OCI-LY3 (cell line): Measurements from ENCODE around the gene CSTPP1.

ENCODE experiments used
- H2AFZ ChIP-seq: fragments of 200-600, 300-600 bp; shearing (Covaris generic); 2 replicates; pipeline ENCODE4 v1.6.0; 2014; ENCODE audit warnings: antibody characterized with exemption, low read depth, low read length
- H3K27ac ChIP-seq: fragments of 200-600, 300-600 bp; sonication (generic); 2 replicates; pipeline ENCODE4 v1.5.1; 2014; ENCODE audit warnings: mild to moderate bottlenecking, low read length, moderate library complexity, mixed read lengths
- H3K27me3 ChIP-seq: fragments of 200-600, 300-600 bp; sonication (generic); 2 replicates; pipeline ENCODE4 v1.6.1; 2014; ENCODE audit warnings: low read depth, low read length, mixed read lengths
- H3K36me3 ChIP-seq: fragments of 200-600, 300-600 bp; sonication (generic); replicated peaks from 2 replicates; pipeline ENCODE3; 2014; ENCODE audit warnings: low read depth, low read length, mixed read lengths
- H3K4me1 ChIP-seq: fragments of 300-600, 200-600 bp; sonication (generic); 2 replicates; pipeline ENCODE4 v1.6.1; 2014; ENCODE audit warnings: low read length, mixed read lengths
- H3K4me2 ChIP-seq: fragments of 200-600, 300-600 bp; sonication (generic); 2 replicates; pipeline ENCODE4 v1.6.1; 2014; ENCODE audit warnings: low read length, mixed read lengths
- H3K4me3 ChIP-seq: fragments of 300-600, 200-600 bp; sonication (generic); 2 replicates; pipeline ENCODE4 v1.5.1; 2014; ENCODE audit warnings: antibody characterized with exemption, mild to moderate bottlenecking, low read length, moderate library complexity
- H3K79me2 ChIP-seq: fragments of 300-600, 200-600 bp; shearing (Covaris generic); 2 replicates; pipeline ENCODE4 v1.6.1; 2014; ENCODE audit warnings: mild to moderate bottlenecking, low read length, mixed read lengths
- H3K9ac ChIP-seq: fragments of 300-600, 200-600 bp; shearing (Covaris generic); 2 replicates; pipeline ENCODE4 v1.6.0; 2014; ENCODE audit warnings: mild to moderate bottlenecking, low read length, moderate library complexity
- H3K9me3 ChIP-seq: fragments of 200-600, 300-600 bp; shearing (Covaris generic); 2 replicates; pipeline ENCODE4 v1.6.1; 2014; ENCODE audit warnings: low read length, mixed read lengths; ENCODE audit not compliant: insufficient read depth
- H4K20me1 ChIP-seq: fragments of 200-600, 300-600 bp; sonication (generic); 2 replicates; pipeline ENCODE4 v1.6.1; 2016; ENCODE audit warnings: low read length, mixed read lengths; ENCODE audit not compliant: insufficient read depth
- CTCF ChIP-seq: fragments of 200-600, 300-600 bp; sonication (generic); IDR thresholded peaks from 2 replicates; pipeline ENCODE4 v1.5.1; 2014; ENCODE audit warnings: antibody characterized with exemption, low read length, low read depth
- EZH2phosphoT487 ChIP-seq: fragments of 200-600 bp; shearing (Covaris generic); IDR thresholded peaks from 2 replicates; pipeline ENCODE4 v1.6.1; 2018; ENCODE audit warnings: antibody characterized with exemption, mixed run types, low read depth

CSTPP1 gene

DNA sequence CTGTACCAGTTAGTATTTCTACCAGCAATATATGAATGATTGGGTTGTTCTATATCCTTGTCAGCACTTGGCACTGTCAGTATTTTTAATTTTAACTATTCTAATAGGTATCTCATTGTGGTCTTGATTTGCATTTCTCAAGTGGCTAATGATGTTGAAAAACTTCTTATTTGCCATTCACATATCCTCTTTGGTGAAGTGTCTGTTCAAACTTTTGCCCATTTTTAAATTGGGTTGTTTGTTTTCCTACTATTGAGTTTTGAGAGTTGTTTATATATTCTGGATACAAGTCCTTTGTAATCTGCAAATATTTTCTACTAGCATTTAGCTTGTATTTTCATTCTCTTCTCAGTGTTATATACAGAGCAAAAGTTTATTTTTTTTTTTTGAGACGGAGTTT, 82.1 kb downstream of the CSTPP1 start:
- Histone ChIP-seq H3K9ac (no peak overlapping the region), H2AFZ (no peak overlapping the region), H3K79me2 (no peaks in the 10 kb centered on the region), H3K36me3 (no peaks in the 10 kb centered on the region), H3K27ac (no peak overlapping the region), H3K9me3 (no peaks in the 10 kb centered on the region), H3K4me1 (peaks cover 10% of the 10 kb centered on the region), H3K4me3 (no peak overlapping the region), H4K20me1 (no peaks in the 10 kb centered on the region), H3K4me2 (no peak overlapping the region), H3K27me3 (no peaks in the 10 kb centered on the region)
- TF ChIP-seq EZH2phosphoT487, result no peak
- no peak for TF ChIP-seq CTCF

DNA sequence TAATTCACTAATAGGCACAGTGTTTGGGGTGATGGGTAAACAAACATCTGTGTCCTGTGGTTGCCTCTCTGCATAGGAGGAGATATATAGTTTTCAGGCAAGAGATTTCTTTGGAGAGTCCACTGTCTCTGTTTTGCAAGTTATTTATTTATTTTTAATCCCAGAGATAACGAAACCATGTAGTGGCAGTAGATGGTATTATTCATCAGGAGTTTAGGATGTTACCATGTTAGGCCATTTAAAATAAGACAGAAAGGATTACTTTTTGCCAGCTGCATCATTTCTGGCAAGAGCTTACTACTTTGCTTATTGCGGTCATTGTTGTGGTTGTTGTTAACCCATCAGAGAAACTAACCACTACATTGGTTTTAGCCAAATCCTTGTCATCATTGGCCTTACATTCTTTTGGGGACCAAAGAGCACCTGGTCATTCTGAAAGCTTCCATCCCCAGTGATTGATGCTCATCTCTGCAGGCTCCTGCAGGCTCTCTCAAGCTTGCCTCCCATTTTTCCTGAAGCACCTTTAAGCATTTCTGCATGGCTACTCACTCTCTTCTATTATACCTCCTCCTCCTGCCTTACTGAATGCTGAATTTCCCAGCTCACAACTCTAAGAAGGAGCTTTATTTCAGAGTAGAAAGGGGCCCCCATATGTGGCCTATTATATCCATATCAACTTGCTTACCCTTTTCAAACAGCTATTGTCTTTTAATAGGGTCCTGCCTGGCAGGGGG, 84.4 kb downstream of the CSTPP1 start:
- no peak overlapping the region for H3K9ac ChIP-seq
- H3K4me2 ChIP-seq, result no peak overlapping the region
- H3K4me3 ChIP-seq, result no peak overlapping the region
- TF ChIP-seq EZH2phosphoT487 (no peak), CTCF (no peak)
- no peaks in the 10 kb centered on the region for H3K27me3 ChIP-seq
- no peak overlapping the region for H2AFZ ChIP-seq
- peaks cover 10% of the 10 kb centered on the region for H3K4me1 ChIP-seq
- no peaks in the 10 kb centered on the region for H3K9me3 ChIP-seq
- H3K27ac ChIP-seq, result no peak overlapping the region
- no peaks in the 10 kb centered on the region for H4K20me1 ChIP-seq
- no peaks in the 10 kb centered on the region for H3K79me2 ChIP-seq
- H3K36me3 ChIP-seq, result no peaks in the 10 kb centered on the region

DNA sequence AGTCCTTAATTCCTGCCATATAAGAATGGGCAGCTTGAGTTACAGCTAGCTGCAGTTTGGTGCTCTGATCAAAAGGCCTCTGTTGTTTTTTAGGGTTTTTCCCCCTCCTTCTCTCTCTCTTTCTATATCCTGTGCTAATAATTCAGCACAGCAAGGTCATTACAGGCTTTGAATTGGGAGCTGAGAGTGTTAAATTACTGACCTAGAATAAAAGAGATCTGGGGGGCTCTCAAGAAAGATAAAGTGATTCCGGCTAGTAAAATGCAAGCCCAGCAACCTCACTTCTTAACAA, 84.9 kb downstream of the CSTPP1 start:
- H4K20me1 ChIP-seq, result no peaks in the 10 kb centered on the region
- H3K36me3 ChIP-seq, result no peaks in the 10 kb centered on the region
- no peak overlapping the region for H2AFZ ChIP-seq
- no peak overlapping the region for H3K4me3 ChIP-seq
- H3K27ac ChIP-seq, result no peak overlapping the region
- H3K9me3 ChIP-seq, result no peaks in the 10 kb centered on the region
- H3K27me3 ChIP-seq, result no peaks in the 10 kb centered on the region
- H3K79me2 ChIP-seq, result no peaks in the 10 kb centered on the region
- H3K4me2 ChIP-seq, result no peak overlapping the region
- TF ChIP-seq CTCF, result no peak
- no peak for TF ChIP-seq EZH2phosphoT487
- no peak overlapping the region for H3K9ac ChIP-seq
- H3K4me1 ChIP-seq, result peaks cover 10% of the 10 kb centered on the region

DNA sequence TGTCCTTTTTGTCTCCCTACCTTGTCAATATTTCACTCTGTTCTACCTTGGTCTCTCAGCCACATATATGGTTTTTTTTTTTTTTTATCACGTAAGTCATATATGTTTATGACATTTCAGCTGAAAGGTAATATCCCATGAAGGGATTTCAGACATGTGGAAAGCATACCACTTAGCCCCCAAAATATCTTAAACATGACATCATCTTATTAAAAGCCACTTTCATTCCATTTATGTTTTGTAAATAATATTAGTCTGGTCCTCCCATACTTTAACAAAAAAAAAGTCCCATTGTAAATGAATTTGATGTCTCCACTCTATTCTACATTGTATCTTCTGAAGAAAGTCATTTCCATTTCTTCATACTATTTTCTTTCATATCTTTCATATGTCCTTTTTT, 85.4 kb downstream of the CSTPP1 start:
- Histone ChIP-seq H2AFZ (no peak overlapping the region), H3K4me2 (no peak overlapping the region), H3K36me3 (no peaks in the 10 kb centered on the region), H4K20me1 (no peaks in the 10 kb centered on the region), H3K9ac (no peak overlapping the region), H3K9me3 (no peaks in the 10 kb centered on the region), H3K79me2 (no peaks in the 10 kb centered on the region), H3K27me3 (no peaks in the 10 kb centered on the region), H3K4me3 (no peak overlapping the region), H3K27ac (no peak overlapping the region), H3K4me1 (peaks cover 10% of the 10 kb centered on the region)
- TF ChIP-seq EZH2phosphoT487, result no peak
- no peak for TF ChIP-seq CTCF
